Activated CD4-positive, CD25-positive, alpha-beta regulatory T cell treated with anti-CD3 and anti-CD28 coated beads, Interleukin-2, amount 50 U/mL, for 16 hours (primary cell): ENCODE measurements around the gene NAGLU.

Experiments used
- DNase-seq: peaks from one replicate; pipeline ENCODE4 v3.0.0-alpha.2; 2020; ENCODE audit warnings: low read depth, low spot score

The NAGLU gene

GRCh38 chr17:42591411-42591810, 55.4 kb downstream of the NAGLU start:
- DNase-seq: no peak
